ENCODE measurements around the gene AGMO. TPM values are rescaled to one million over a fixed set of nuclear protein-coding genes. Genes with fewer than 3 reads are reported as not detected.

Gene AGMO
- total and polyA plus RNA-seq, 2 of the 8 experiments (the other 6 are each of a cell fraction or from before 2014, with no cell fraction given) = 0.22 to 0.45 TPM

DNA sequence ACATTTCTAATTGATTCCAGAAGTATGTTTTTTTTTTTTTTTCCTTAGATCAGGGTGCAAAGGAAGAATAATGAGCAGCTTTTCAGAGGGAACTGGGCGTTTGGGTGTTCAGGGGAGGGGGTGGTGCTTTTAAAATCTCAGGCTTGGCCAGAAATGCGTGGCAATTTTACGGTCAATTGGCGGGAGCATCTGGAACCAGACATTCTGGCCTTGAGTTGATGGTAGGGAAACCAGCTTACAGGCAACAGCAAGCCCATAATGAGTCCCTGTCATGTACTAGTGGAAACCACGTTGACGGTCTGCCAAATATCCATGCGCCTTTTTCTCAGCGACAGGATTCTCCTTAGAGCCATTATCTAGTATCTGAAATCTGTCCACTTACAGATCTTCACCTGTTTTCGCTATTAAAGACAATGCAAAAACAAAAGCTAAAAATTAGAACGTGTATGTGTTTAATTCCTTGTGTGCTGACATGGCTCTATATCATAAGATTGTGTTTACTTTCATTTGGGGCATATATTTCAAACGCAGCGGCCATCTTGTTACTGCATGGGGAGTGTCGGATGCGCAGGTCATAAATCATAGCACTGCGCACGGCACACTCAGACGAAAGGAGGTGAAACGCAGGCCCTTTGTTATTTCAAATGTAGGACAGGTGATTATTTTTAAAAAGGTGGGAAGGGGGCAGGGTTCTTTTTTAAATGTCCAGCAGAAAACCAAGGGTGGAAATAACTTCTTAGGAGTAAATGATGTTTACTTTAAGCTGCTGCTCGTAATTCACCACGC, 209.2 kb downstream of the AGMO start:
- no peaks in the 10 kb centered on the region for H3K79me2 ChIP-seq (ENCODE audit: control insufficient read depth in 1 of 2, insufficient read depth in 2 of 2, low read length in 2 of 2)
- H3K23ac ChIP-seq (ENCODE audit: insufficient read length) = no peak overlapping the region
- no peak overlapping the region for H3K4ac ChIP-seq (replicated peaks; ENCODE audit: insufficient read length, low read depth, low read length)
- ChIA-PET POLR2A (ENCODE audit: partially characterized antibody) (interaction anchor here (1.0 kb wide), 1 partner anchor 464 kb away, joined by 3 read pairs; no protein-coding TSS in a partner anchor), CTCF (ENCODE audit: partially characterized antibody) (interaction anchor here (0.6 to 1.1 kb wide), 3 partner anchors 31 to 362 kb away, joined by 3 read pairs; no protein-coding TSS in a partner anchor)
- H2BK15ac ChIP-seq (ENCODE audit: low read length) = no peak overlapping the region
- no peak overlapping the region for H3K56ac ChIP-seq (replicated peaks; ENCODE audit: insufficient read length, low read depth, low read length)
- H2BK12ac ChIP-seq (ENCODE audit: low read depth, low read length) = no peak overlapping the region
- H3K4me3 ChIP-seq (ENCODE audit: extremely low read depth in 1 of 4, insufficient read depth in 2 of 4, low read depth in 3 of 4, low read length in 4 of 4) = no peak overlapping the region
- H3K18ac ChIP-seq (ENCODE audit: extremely low read depth, low read length) = no peak overlapping the region
- H3K4me1 ChIP-seq (replicated peaks in 1 of 4; ENCODE audit: control insufficient read depth in 3 of 4, insufficient read depth in 4 of 4, low read length in 3 of 4) = peaks cover 0 to 2% (median under 1%) of the 10 kb centered on the region in 4 experiments; a peak in 3 of 7 replicates
- no peaks in the 10 kb centered on the region for H3K79me1 ChIP-seq (ENCODE audit: low read depth, low read length)
- H4K5ac ChIP-seq (ENCODE audit: insufficient read length, low read depth, low read length) = no peak overlapping the region
- 93% methylated on average over 20 of the region's 20 CpGs; no CpG with 5 or more reads in 1 of the 2 experiments for WGBS, 2 experiments (ENCODE audit: extremely low coverage in 1 of 2, insufficient coverage in 1 of 2, insufficient read length in 1 of 2, insufficient replicate concordance in 2 of 2, low coverage in 1 of 2, low lambda C conversion rate in 2 of 2, missing lambda C conversion rate in 1 of 2)
- H3K23me2 ChIP-seq (ENCODE audit: low read depth, low read length) = no peaks in the 10 kb centered on the region
- DNase-seq (ENCODE audit: low read depth in 1 of 2, low spot score in 2 of 2) (no peak), FAIRE-seq (no peak)
- no peak overlapping the region for H2BK20ac ChIP-seq (ENCODE audit: low read length)
- H3K4me2 ChIP-seq (ENCODE audit: insufficient read depth in 1 of 2, low read depth in 2 of 2, low read length in 2 of 2) = no peak overlapping the region
- no peaks in the 10 kb centered on the region for H4K20me1 ChIP-seq (replicated peaks in 1 of 2; ENCODE audit: control insufficient read depth in 1 of 2, insufficient read depth in 2 of 2, low read length in 2 of 2)
- H3K36me3 ChIP-seq (ENCODE audit: control insufficient read depth in 2 of 4, insufficient read depth in 4 of 4, low read length in 3 of 4) = no peaks in the 10 kb centered on the region
- H2AFZ ChIP-seq (ENCODE audit: low read length) = no peak overlapping the region
- no peaks in the 10 kb centered on the region for H3K9me3 ChIP-seq (ENCODE audit: insufficient read depth in 2 of 2, low read depth in 1 of 2, low read length in 1 of 2)
- no peaks in the 10 kb centered on the region for H3K27me3 ChIP-seq (replicated peaks in 1 of 4; ENCODE audit: control insufficient read depth in 3 of 4, extremely low read depth in 1 of 4, insufficient read depth in 3 of 4, low read length in 3 of 4)
- H4K91ac ChIP-seq (replicated peaks; ENCODE audit: insufficient read length, low read length) = no peak overlapping the region
- no peak overlapping the region for H2BK120ac ChIP-seq (replicated peaks; ENCODE audit: low read depth, low read length)
- no peak overlapping the region for H4K8ac ChIP-seq (ENCODE audit: extremely low read depth, insufficient read depth, low read length)
- H3K14ac ChIP-seq (ENCODE audit: insufficient read length) = no peak overlapping the region
- no peak overlapping the region for H3K27ac ChIP-seq (ENCODE audit: low read depth, low read length)
- no peak overlapping the region for H2BK5ac ChIP-seq (ENCODE audit: low read depth, low read length)
- H2AK5ac ChIP-seq (ENCODE audit: low read depth, low read length) = no peak overlapping the region
- H3K9ac ChIP-seq (replicated peaks in 1 of 4; ENCODE audit: extremely low read depth in 1 of 4, low read depth in 3 of 4, low read length in 3 of 4) = no peak overlapping the region
- TF ChIP-seq, protein P1, sequence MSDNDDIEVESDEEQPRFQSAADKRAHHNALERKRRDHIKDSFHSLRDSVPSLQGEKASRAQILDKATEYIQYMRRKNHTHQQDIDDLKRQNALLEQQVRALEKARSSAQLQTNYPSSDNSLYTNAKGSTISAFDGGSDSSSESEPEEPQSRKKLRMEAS (IDR thresholded peaks at IDR 0.05) = no peak
- TF ChIP-seq RNF2 (IDR thresholded peaks at IDR 0.05; ENCODE audit: borderline replicate concordance, low read depth, low read length, missing control alignments, poor library complexity, severe bottlenecking) = no peak
- TF ChIP-seq TAF7 (optimal IDR thresholded peaks at IDR 0.05; ENCODE audit: borderline replicate concordance, low read depth, low read length) = no peak
- TF ChIP-seq EGR1 (IDR thresholded peaks at IDR 0.05; ENCODE audit: borderline replicate concordance, low read depth, low read length) = no peak
- no peak for TF ChIP-seq SP2 (IDR thresholded peaks at IDR 0.05; ENCODE audit: low read length)
- TF ChIP-seq, protein P2, sequence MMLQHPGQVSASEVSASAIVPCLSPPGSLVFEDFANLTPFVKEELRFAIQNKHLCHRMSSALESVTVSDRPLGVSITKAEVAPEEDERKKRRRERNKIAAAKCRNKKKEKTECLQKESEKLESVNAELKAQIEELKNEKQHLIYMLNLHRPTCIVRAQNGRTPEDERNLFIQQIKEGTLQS (IDR thresholded peaks at IDR 0.05; ENCODE audit: insufficient read depth, low read depth, low read length) = no peak
- TF ChIP-seq BCL11A (IDR thresholded peaks at IDR 0.05; ENCODE audit: low read depth in 2 of 2, low read length in 2 of 2) = no peak
- no peak for TF ChIP-seq SUZ12 (IDR thresholded peaks at IDR 0.05; ENCODE audit: low read length)
- TF ChIP-seq TBP (IDR thresholded peaks at IDR 0.05; ENCODE audit: low read depth, low read length) = no peak
- TF ChIP-seq CHD2 (IDR thresholded peaks at IDR 0.05; ENCODE audit: low read length) = no peak
- TF ChIP-seq JUND (IDR thresholded peaks at IDR 0.05; ENCODE audit: low read length) = no peak
- TF ChIP-seq CREB1 (IDR thresholded peaks at IDR 0.05) = no peak
